ENCODE measurements around the gene NOS3.
"Not testable (repeated sequence)": the region's sequence is repeated elsewhere in the genome, so short reads cannot be mapped to it uniquely, and the experiment has no call there.

The NOS3 gene

GRCh38 chr7:151038951-151039849 is 48.4 kb downstream of the NOS3 start:
- peak; percentile 49 for DNase-seq (ENCODE audit: low read depth, low spot score)

GRCh38 chr7:151039850-151040548 is 49.2 kb downstream of the NOS3 start:
- no peak for DNase-seq (ENCODE audit: low read depth, low spot score)

- no peak for DNase-seq (ENCODE audit: low read depth, low spot score)
Measured at GRCh38 chr7:151040616-151041375, 50.0 kb downstream of the NOS3 start.

- not testable (repeated sequence) for DNase-seq (ENCODE audit: low read depth, low spot score)
Measured at GRCh38 chr7:151043449-151043848, 52.6 kb downstream of the NOS3 start.

- no peak for DNase-seq (ENCODE audit: low read depth, low spot score)
Measured at GRCh38 chr7:151043959-151044358, 53.1 kb downstream of the NOS3 start.

GRCh38 chr7:151045262-151045661 is 54.4 kb downstream of the NOS3 start:
- no peak for DNase-seq (ENCODE audit: low read depth, low spot score)

GRCh38 chr7:151045967-151046366 is 55.1 kb downstream of the NOS3 start:
- no peak for DNase-seq (ENCODE audit: low read depth, low spot score)

GRCh38 chr7:151046603-151047573 is 56.1 kb downstream of the NOS3 start:
- no peak for DNase-seq (ENCODE audit: low read depth, low spot score)

GRCh38 chr7:151047976-151048815 is 57.4 kb downstream of the NOS3 start, which contains the start of gene ASIC3:
ASIC3 (plus strand) TSS chr7:151048531; CDS start chr7:151048886, 355 bp downstream.
- DNase-seq (ENCODE audit: low read depth, low spot score): no peak

GRCh38 chr7:151048911-151049463 is 58.2 kb downstream of the NOS3 start:
- no peak for DNase-seq (ENCODE audit: low read depth, low spot score)

- DNase-seq (ENCODE audit: low read depth, low spot score): no peak
Measured at GRCh38 chr7:151051108-151051507, 60.3 kb downstream of the NOS3 start.

- DNase-seq (ENCODE audit: low read depth, low spot score): no peak
Measured at GRCh38 chr7:151053096-151053495, 62.3 kb downstream of the NOS3 start.

GRCh38 chr7:151053751-151054150 is 62.9 kb downstream of the NOS3 start:
- no peak for DNase-seq (ENCODE audit: low read depth, low spot score)

- no peak for DNase-seq (ENCODE audit: low read depth, low spot score)
Measured at GRCh38 chr7:151056283-151056665, 65.5 kb downstream of the NOS3 start.

GRCh38 chr7:151056666-151057505 is 66.1 kb downstream of the NOS3 start:
- no peak for DNase-seq (ENCODE audit: low read depth, low spot score)

GRCh38 chr7:151057506-151057988 is 66.7 kb downstream of the NOS3 start, which contains the start of gene CDK5:
CDK5 (minus strand) TSS chr7:151057897; CDS start chr7:151057848, 49 bp downstream.
- DNase-seq (ENCODE audit: low read depth, low spot score): no peak

- peak; percentile 99 for DNase-seq (ENCODE audit: low read depth, low spot score)
Measured at GRCh38 chr7:151057989-151058780, 67.4 kb downstream of the NOS3 start.

All from smooth muscle cell of the brain vasculature (primary cell).